Sigmoid colon (tissue), 7 donors: ENCODE results near the gene FREM1. TPM values are rescaled to one million over a fixed set of nuclear protein-coding genes. Genes with fewer than 3 reads are reported as not detected.
A peak's percentile ranks its signal among the peaks of the same experiment; 100 is the strongest.

ENCODE experiments used
- DNase-seq: peaks from one replicate; pipeline ENCODE4 v3.0.0-alpha.2; 2019
- H3K27ac ChIP-seq, 4 donors: fragments of 200-600 bp; sonication (generic); one replicate each; pipeline ENCODE4 v1.5.1; 2016 to 2019; ENCODE audit warnings: mild to moderate bottlenecking in 1 of 4
- H3K27me3 ChIP-seq, 3 donors: fragments of 200-600 bp; sonication (generic); one replicate each; pipeline ENCODE4 v1.5.1; 2019; ENCODE audit warnings: mild to moderate bottlenecking in 1 of 3
- H3K36me3 ChIP-seq, 4 donors: fragments of 200-600 bp; sonication (generic); one replicate each; pipeline ENCODE4 v1.5.1; 2016 to 2019
- H3K4me1 ChIP-seq, 4 donors: fragments of 200-600 bp; sonication (generic); one replicate each; pipeline ENCODE4 v1.5.1; 2017 to 2019
- H3K4me3 ChIP-seq, 4 donors: fragments of 200-600 bp; sonication (generic); one replicate each; pipeline ENCODE4 v1.5.1; 2017 to 2019; ENCODE audit warnings: mild to moderate bottlenecking in 2 of 4, moderate library complexity in 1 of 4
- H3K9me3 ChIP-seq, 4 donors: fragments of 200-600 bp in 3 of 4; sonication (generic) in 3 of 4; one replicate each; pipeline versions ENCODE4 v1.5.1 to v1.6.1; 2013 to 2019
- EP300 ChIP-seq, 4 donors: sonication (generic); formaldehyde crosslinking; IDR thresholded peaks; one replicate each; pipeline ENCODE4 v1.6.1; 2017; ENCODE audit warnings: antibody characterized with exemption in 4 of 4
- POLR2A ChIP-seq, 2 donors: fragments of 450-650 bp; IDR thresholded peaks; one replicate each; pipeline ENCODE4 v1.6.1; 2016; ENCODE audit warnings: antibody characterized with exemption in 2 of 2, mild to moderate bottlenecking in 2 of 2, moderate library complexity in 2 of 2
- POLR2AphosphoS5 ChIP-seq, 4 donors: sonication (generic); formaldehyde crosslinking; IDR thresholded peaks; one replicate each; pipeline ENCODE4 v1.6.1; 2017; ENCODE audit warnings: antibody characterized with exemption in 4 of 4
- WGBS, 2 donors: extraction: QIAGEN DNeasy Blood & Tissue Kit; methylation state at CpG; one replicate each; pipeline ENCODE4 v1.1.7; 2013; 5-methylcytosine and 5-hydroxymethylcytosine counted together
- intact Hi-C: fragments of 100-400 bp; cut with DNase I; formaldehyde crosslinking; loops from one replicate; pipeline ENCODE4 v1.15.1; 2023
- polyA plus RNA-seq, 3 donors: library from polyadenylated mRNA; stranded (reverse); fragments of 200-250 nt; gene quantifications; one replicate each; pipeline ENCODE4 v1.2.3, GENCODE V29; 2013
- total RNA-seq, 4 donors: library from RNA; depleted of rRNA; stranded (reverse); fragments of >200 nt; gene quantifications; one replicate each; pipeline ENCODE4 v1.1.0, GENCODE V29; 2016
- TF ChIP-seq, protein P1 (sequence below), 4 experiments: fragments of 450-650 bp in 3 of 4; fragments of 200-600 bp in 1 of 4; IDR thresholded peaks; one replicate each; pipeline ENCODE4 v1.5.1; 2016 to 2019; ENCODE audit warnings: antibody characterized with exemption in 4 of 4, mild to moderate bottlenecking in 3 of 4, moderate library complexity in 2 of 4
- donor health status: healthy with polysubstance abuse.
- donor health status: Bipolar disorder and iron deficiency.
- donor health status: healthy.

FREM1 gene
- total and polyA plus RNA-seq, 7 donors: 0.96 to 45.1 (median 11.4) TPM; not detected in 1

DNA sequence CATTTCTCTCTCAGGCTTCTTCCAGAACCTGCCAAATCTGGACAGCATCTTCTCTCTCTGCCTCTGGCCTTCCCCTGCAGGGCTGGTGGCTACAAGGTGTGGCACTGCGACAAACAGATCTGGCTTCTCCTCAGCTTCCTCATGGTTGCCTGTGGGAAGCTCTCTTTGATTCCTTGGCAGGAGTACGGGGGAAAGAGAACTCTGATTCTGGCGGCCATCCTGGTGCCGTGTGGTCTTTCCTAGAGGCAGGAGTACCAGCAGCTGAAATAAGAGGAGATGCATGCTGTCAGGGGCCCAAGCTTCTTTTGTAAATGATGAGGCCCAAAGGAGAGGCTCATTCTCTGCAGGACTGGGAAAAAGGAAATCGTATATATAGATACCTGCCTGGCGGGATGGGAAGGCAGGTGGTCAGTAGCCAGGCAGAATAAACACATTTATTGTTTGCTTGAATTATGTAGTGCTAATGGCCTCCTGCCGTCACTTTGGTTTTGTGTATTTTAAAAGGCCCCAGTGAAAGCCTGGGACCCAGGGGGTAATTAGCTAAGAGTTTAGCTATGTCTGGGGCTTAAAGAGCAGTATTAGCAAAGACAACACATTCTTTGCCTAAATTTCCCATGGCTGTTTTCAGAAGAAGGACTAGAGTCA is 187.7 kb downstream of the FREM1 start, which contains the start of gene CER1:
TSS of gene CER1 (minus strand) at position 343 of the 645 bp plus-strand sequence. CDS start at position 282, 61 bp downstream.
- no peaks in the 10 kb centered on the region for H3K9me3 ChIP-seq
- no peak within 1 kb of the TSS for H3K27ac ChIP-seq
- H3K27me3 ChIP-seq: no peaks in the 10 kb centered on the region
- no peak within 1 kb of the TSS for H3K4me3 ChIP-seq
- TF ChIP-seq POLR2A (IDR thresholded peaks at IDR 0.05) (no peak), EP300 (IDR thresholded peaks at IDR 0.05) (peak in 1 of 4 donors; percentile 6), POLR2AphosphoS5 (IDR thresholded peaks at IDR 0.05) (no peak)
- TF ChIP-seq, protein P1, sequence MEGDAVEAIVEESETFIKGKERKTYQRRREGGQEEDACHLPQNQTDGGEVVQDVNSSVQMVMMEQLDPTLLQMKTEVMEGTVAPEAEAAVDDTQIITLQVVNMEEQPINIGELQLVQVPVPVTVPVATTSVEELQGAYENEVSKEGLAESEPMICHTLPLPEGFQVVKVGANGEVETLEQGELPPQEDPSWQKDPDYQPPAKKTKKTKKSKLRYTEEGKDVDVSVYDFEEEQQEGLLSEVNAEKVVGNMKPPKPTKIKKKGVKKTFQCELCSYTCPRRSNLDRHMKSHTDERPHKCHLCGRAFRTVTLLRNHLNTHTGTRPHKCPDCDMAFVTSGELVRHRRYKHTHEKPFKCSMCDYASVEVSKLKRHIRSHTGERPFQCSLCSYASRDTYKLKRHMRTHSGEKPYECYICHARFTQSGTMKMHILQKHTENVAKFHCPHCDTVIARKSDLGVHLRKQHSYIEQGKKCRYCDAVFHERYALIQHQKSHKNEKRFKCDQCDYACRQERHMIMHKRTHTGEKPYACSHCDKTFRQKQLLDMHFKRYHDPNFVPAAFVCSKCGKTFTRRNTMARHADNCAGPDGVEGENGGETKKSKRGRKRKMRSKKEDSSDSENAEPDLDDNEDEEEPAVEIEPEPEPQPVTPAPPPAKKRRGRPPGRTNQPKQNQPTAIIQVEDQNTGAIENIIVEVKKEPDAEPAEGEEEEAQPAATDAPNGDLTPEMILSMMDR (IDR thresholded peaks at IDR 0.05): no peak
- no peaks in the 10 kb centered on the region for H3K36me3 ChIP-seq
- H3K4me1 ChIP-seq: no peaks in the 10 kb centered on the region
- intact Hi-C loops: no loop called here
- DNase-seq: no peak
- WGBS, 2 donors: 48 to 54% methylated on average over 7 of the region's 7 CpGs

GRCh38 chr9:14719231-14719923 is 190.9 kb downstream of the FREM1 start:
- intact Hi-C loops: no loop called here
- Histone ChIP-seq H3K4me1 (no peaks in the 10 kb centered on the region), H3K9me3 (no peaks in the 10 kb centered on the region), H3K36me3 (no peaks in the 10 kb centered on the region), H3K27ac (no peak overlapping the region), H3K4me3 (no peak overlapping the region), H3K27me3 (no peaks in the 10 kb centered on the region)
- WGBS, 2 donors: 66 to 72% methylated on average over 8 of the region's 8 CpGs
- no peak for TF ChIP-seq POLR2A (IDR thresholded peaks at IDR 0.05)
- no peak for TF ChIP-seq POLR2AphosphoS5 (IDR thresholded peaks at IDR 0.05)
- TF ChIP-seq, protein P1 (IDR thresholded peaks at IDR 0.05): no peak
- no peak for TF ChIP-seq EP300 (IDR thresholded peaks at IDR 0.05)
- DNase-seq: no peak

- Histone ChIP-seq H3K4me3 (no peak overlapping the region), H3K27me3 (no peaks in the 10 kb centered on the region), H3K36me3 (no peaks in the 10 kb centered on the region), H3K4me1 (no peaks in the 10 kb centered on the region), H3K27ac (no peak overlapping the region), H3K9me3 (no peaks in the 10 kb centered on the region)
- WGBS, 2 donors: 72 to 86% methylated on average over 4 of the region's 4 CpGs
- intact Hi-C loops: no loop called here
- no peak for DNase-seq
- TF ChIP-seq, protein P1 (IDR thresholded peaks at IDR 0.05): no peak
- TF ChIP-seq EP300 (IDR thresholded peaks at IDR 0.05) (no peak), POLR2AphosphoS5 (IDR thresholded peaks at IDR 0.05) (no peak), POLR2A (IDR thresholded peaks at IDR 0.05) (no peak)
Observed at GRCh38 chr9:14715102-14715501, 195.1 kb downstream of the FREM1 start.

DNA sequence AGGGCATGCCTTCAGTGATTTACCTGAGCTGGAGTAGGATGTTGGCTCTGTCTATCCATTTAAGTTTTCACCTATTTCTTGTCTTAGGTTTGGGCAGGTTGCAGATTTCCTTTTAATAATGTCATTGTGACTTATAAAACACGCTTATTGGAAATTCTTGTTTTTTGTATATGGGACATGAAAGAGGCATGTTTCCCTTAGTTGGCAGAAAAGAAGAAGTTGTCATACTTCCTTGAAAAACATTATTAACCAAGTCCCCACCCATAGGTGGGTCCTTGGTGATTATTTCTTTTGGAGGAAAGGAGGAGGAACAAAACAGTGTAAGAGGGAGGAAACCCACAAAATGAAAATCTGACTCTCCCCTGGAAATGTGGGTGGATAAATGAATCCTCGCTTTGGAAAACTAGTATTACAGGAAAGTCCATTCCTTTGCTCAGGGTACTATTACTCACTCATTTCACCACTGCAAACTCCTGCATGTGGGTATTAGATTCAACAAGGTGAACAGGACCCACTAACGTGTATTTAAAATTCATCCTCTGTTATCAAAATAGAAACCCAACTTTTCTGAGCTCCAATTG is 197.0 kb downstream of the FREM1 start:
- intact Hi-C loops: no loop called here
- DNase-seq: no peak
- H3K27ac ChIP-seq: no peak overlapping the region
- no peak overlapping the region for H3K4me3 ChIP-seq
- H3K4me1 ChIP-seq: no peaks in the 10 kb centered on the region
- TF ChIP-seq POLR2AphosphoS5 (IDR thresholded peaks at IDR 0.05): no peak
- TF ChIP-seq, protein P1 (IDR thresholded peaks at IDR 0.05): no peak
- no peak for TF ChIP-seq POLR2A (IDR thresholded peaks at IDR 0.05)
- TF ChIP-seq EP300 (IDR thresholded peaks at IDR 0.05): no peak
- H3K27me3 ChIP-seq: no peaks in the 10 kb centered on the region
- no peaks in the 10 kb centered on the region for H3K9me3 ChIP-seq
- 67 to 86% methylated on average over 3 of the region's 3 CpGs for WGBS, 2 donors
- H3K36me3 ChIP-seq: no peaks in the 10 kb centered on the region
